Smooth muscle cell (in vitro differentiated cells): ENCODE data around the gene PTGR1. TPM values are rescaled to one million over a fixed set of nuclear protein-coding genes. Genes with fewer than 3 reads are reported as not detected.

Experiments
- DNase-seq: peaks from one replicate; lab custom pipeline; 2025; ENCODE audit not compliant: unreplicated experiment; lab: John Stamatoyannopoulos, UW
- H2AFZ ChIP-seq: fragments of 200-600 bp; sonication (generic); 2 replicates; pipeline ENCODE4 v1.6.0; 2016; ENCODE audit warnings: antibody characterized with exemption, low read depth, mild to moderate bottlenecking
- H3F3A ChIP-seq: fragments of 200-600 bp; sonication (generic); 2 replicates; pipeline ENCODE4 v1.6.0; 2017; ENCODE audit warnings: antibody characterized with exemption, low read depth
- H3K27ac ChIP-seq: fragments of 200-600 bp; sonication (generic); 2 replicates; pipeline ENCODE4 v1.5.1; 2016; ENCODE audit warnings: low read depth, mild to moderate bottlenecking
- H3K27me3 ChIP-seq: fragments of 200-600 bp; sonication (generic); 2 replicates; pipeline ENCODE4 v1.6.1; 2016; ENCODE audit warnings: low read depth, mild to moderate bottlenecking
- H3K36me3 ChIP-seq: fragments of 200-600 bp; sonication (generic); 2 replicates; pipeline ENCODE4 v1.5.1; 2016; ENCODE audit warnings: low read depth
- H3K4me1 ChIP-seq: fragments of 200-600 bp; sonication (generic); 2 replicates; pipeline ENCODE4 v1.5.1; 2016; ENCODE audit warnings: low read depth
- H3K4me2 ChIP-seq: fragments of 200-600 bp; sonication (generic); 2 replicates; pipeline ENCODE4 v1.6.0; 2016; ENCODE audit warnings: mild to moderate bottlenecking
- H3K4me3 ChIP-seq: fragments of 200-600 bp; sonication (generic); 2 replicates; pipeline ENCODE4 v1.5.1; 2016; ENCODE audit warnings: mild to moderate bottlenecking
- H3K79me2 ChIP-seq: fragments of 200-600 bp; sonication (generic); 2 replicates; pipeline ENCODE4 v1.6.0; 2016; ENCODE audit warnings: low read depth, mild to moderate bottlenecking
- H3K9ac ChIP-seq: fragments of 200-600 bp; sonication (generic); 2 replicates; pipeline ENCODE4 v1.6.0; 2016; ENCODE audit warnings: low read depth
- H3K9me3 ChIP-seq: fragments of 200-600 bp; sonication (generic); replicated peaks from 2 replicates; pipeline ENCODE4 v1.5.1; 2016; ENCODE audit warnings: low read depth
- H4K20me1 ChIP-seq: fragments of 200-600 bp; sonication (generic); 2 replicates; pipeline ENCODE4 v1.6.0; 2016; ENCODE audit warnings: low read depth
- CTCF ChIP-seq: fragments of 200-600 bp; sonication (generic); IDR thresholded peaks from 2 replicates; pipeline ENCODE4 v1.5.1; 2017; ENCODE audit warnings: borderline replicate concordance, mild to moderate bottlenecking, antibody characterized with exemption; ENCODE audit not compliant: insufficient read depth, poor library complexity, severe bottlenecking
- whole genome bisulfite sequencing: methylation state at CpG from one replicate; pipeline ENCODE4 v1.1.7; 2016; ENCODE audit warnings: low lambda C conversion rate; 5-methylcytosine and 5-hydroxymethylcytosine counted together
- polyA plus RNA-seq: library from polyadenylated mRNA; unstranded; fragments of >200 nt; fragmentation: Nextera tagmentation; extraction: Ambion mirVana; gene quantifications from 2 replicates; pipeline ENCODE4 v1.2.1, GENCODE V29; 2016
- total RNA-seq: library from RNA; depleted of rRNA; stranded (reverse); fragments of >200 nt; gene quantifications from 2 replicates; pipeline ENCODE4 v1.2.3, GENCODE V29; 2014

The PTGR1 gene
- total and polyA plus RNA-seq, 2 experiments from 2014 or later: 70.5 to 74.4 TPM

- Histone ChIP-seq H3K4me3 (no peak overlapping the region), H3K36me3 (no peaks in the 10 kb centered on the region), H3F3A (no peaks in the 10 kb centered on the region), H3K4me1 (no peaks in the 10 kb centered on the region), H3K79me2 (no peaks in the 10 kb centered on the region), H3K4me2 (no peak overlapping the region), H3K27ac (no peak overlapping the region), H2AFZ (no peak overlapping the region), H3K9ac (no peak overlapping the region), H3K9me3 (no peaks in the 10 kb centered on the region), H4K20me1 (no peaks in the 10 kb centered on the region), H3K27me3 (no peaks in the 10 kb centered on the region)
- WGBS: 81% methylated on average over 3 of the region's 3 CpGs
- no peak for DNase-seq
- no peak for TF ChIP-seq CTCF
These were observed 16.5 kb upstream of the PTGR1 start for GRCh38 chr9:111615928-111616327.

- H3K9me3 ChIP-seq: no peaks in the 10 kb centered on the region
- H3K4me3 ChIP-seq: no peak overlapping the region
- H3K36me3 ChIP-seq: no peaks in the 10 kb centered on the region
- H3K4me2 ChIP-seq: no peak overlapping the region
- H3K9ac ChIP-seq: no peak overlapping the region
- no peaks in the 10 kb centered on the region for H3K27me3 ChIP-seq
- no peaks in the 10 kb centered on the region for H3K79me2 ChIP-seq
- DNase-seq: no peak
- H3K4me1 ChIP-seq: no peaks in the 10 kb centered on the region
- 67% methylated on average over 4 of the region's 4 CpGs for WGBS
- H4K20me1 ChIP-seq: no peaks in the 10 kb centered on the region
- H2AFZ ChIP-seq: no peak overlapping the region
- no peaks in the 10 kb centered on the region for H3F3A ChIP-seq
- TF ChIP-seq CTCF: no peak
- H3K27ac ChIP-seq: no peak overlapping the region
These were observed 14.1 kb upstream of the PTGR1 start for GRCh38 chr9:111613436-111614040.

- Histone ChIP-seq H3K4me1 (no peaks in the 10 kb centered on the region), H3K27ac (no peak overlapping the region), H3K4me2 (no peak overlapping the region), H2AFZ (no peak overlapping the region), H3K4me3 (no peak overlapping the region), H3K27me3 (no peaks in the 10 kb centered on the region), H4K20me1 (no peaks in the 10 kb centered on the region), H3K9ac (no peak overlapping the region), H3K9me3 (no peaks in the 10 kb centered on the region), H3K79me2 (no peaks in the 10 kb centered on the region), H3F3A (no peaks in the 10 kb centered on the region), H3K36me3 (no peaks in the 10 kb centered on the region)
- no peak for DNase-seq
- TF ChIP-seq CTCF: no peak
- WGBS: 64% methylated on average over 7 of the region's 7 CpGs
These were observed 11.4 kb upstream of the PTGR1 start for GRCh38 chr9:111610845-111611244.

- Histone ChIP-seq H4K20me1 (no peaks in the 10 kb centered on the region), H3K4me3 (no peak overlapping the region), H3K27me3 (no peaks in the 10 kb centered on the region), H3K79me2 (no peaks in the 10 kb centered on the region), H3K9ac (no peak overlapping the region), H3K27ac (no peak overlapping the region), H3K4me1 (no peaks in the 10 kb centered on the region), H3F3A (no peaks in the 10 kb centered on the region), H3K9me3 (no peaks in the 10 kb centered on the region), H3K4me2 (no peak overlapping the region), H2AFZ (no peak overlapping the region), H3K36me3 (no peaks in the 10 kb centered on the region)
- WGBS: 80% methylated on average over 5 of the region's 5 CpGs
- DNase-seq: no peak
- no peak for TF ChIP-seq CTCF
These were observed 10.7 kb upstream of the PTGR1 start for GRCh38 chr9:111610149-111610548.
